Stimulated activated CD4-positive, alpha-beta T cell treated with anti-CD3 and anti-CD28 coated beads, TNF-alpha, amount 100 ng/mL, for 1 hour (primary cell): ENCODE measurements around the gene FER1L5.

Experiments
- DNase-seq, 3 donors: peaks; one replicate each; pipeline ENCODE4 v3.0.0-alpha.2; 2020; ENCODE audit warnings: low read depth in 3 of 3, low spot score in 1 of 3

The FER1L5 gene

GRCh38 chr2:96642564-96643360, at the start of gene FER1L5:
Gene FER1L5 (plus strand): TSS chr2:96642764. CDS start chr2:96642837, 73 bp downstream.
- no peak for DNase-seq

GRCh38 chr2:96594282-96594681, 48.3 kb upstream of the FER1L5 start:
- DNase-seq, result no peak

GRCh38 chr2:96594691-96595152, 47.8 kb upstream of the FER1L5 start:
- DNase-seq, result no peak

- DNase-seq, result no peak
Measured at GRCh38 chr2:96596596-96596995, 46.0 kb upstream of the FER1L5 start.

GRCh38 chr2:96599941-96600340, 42.6 kb upstream of the FER1L5 start:
- no peak for DNase-seq

GRCh38 chr2:96601382-96602292, 40.9 kb upstream of the FER1L5 start:
- DNase-seq, result no peak

- no peak for DNase-seq
Measured at GRCh38 chr2:96602330-96602823, 40.2 kb upstream of the FER1L5 start.

GRCh38 chr2:96604104-96604503, 38.5 kb upstream of the FER1L5 start:
- no peak for DNase-seq

GRCh38 chr2:96608469-96609455, 33.8 kb upstream of the FER1L5 start:
- no peak for DNase-seq

- no peak for DNase-seq
Measured at GRCh38 chr2:96616128-96616527, 26.4 kb upstream of the FER1L5 start.

GRCh38 chr2:96616535-96616934, 26.0 kb upstream of the FER1L5 start:
- DNase-seq, result no peak

GRCh38 chr2:96617012-96617411, 25.6 kb upstream of the FER1L5 start:
- DNase-seq, result no peak

GRCh38 chr2:96618596-96619283, 23.8 kb upstream of the FER1L5 start:
- no peak for DNase-seq

- no peak for DNase-seq
Measured at GRCh38 chr2:96622544-96622943, 20.0 kb upstream of the FER1L5 start.

- no peak for DNase-seq
Measured at GRCh38 chr2:96623116-96623515, 19.4 kb upstream of the FER1L5 start.

GRCh38 chr2:96625571-96626552, 16.7 kb upstream of the FER1L5 start:
- DNase-seq, result no peak

- no peak for DNase-seq
Measured at GRCh38 chr2:96626553-96626942, 16.0 kb upstream of the FER1L5 start.

- no peak for DNase-seq
Measured at GRCh38 chr2:96631804-96632435, 10.6 kb upstream of the FER1L5 start.
